GM19043 (cell line): Measurements from ENCODE around the gene ADGRD2.

Experiments used
- ATAC-seq: cut with Tn5 transposase; IDR thresholded peaks from one replicate; pipeline ENCODE4 v1.9.1; 2021; ENCODE audit warnings: low read depth; ENCODE audit not compliant: unreplicated experiment

Gene ADGRD2

GRCh38 chr9:124456341-124457078 lies 6.3 kb downstream of the ADGRD2 start:
- no peak for ATAC-seq

DNA sequence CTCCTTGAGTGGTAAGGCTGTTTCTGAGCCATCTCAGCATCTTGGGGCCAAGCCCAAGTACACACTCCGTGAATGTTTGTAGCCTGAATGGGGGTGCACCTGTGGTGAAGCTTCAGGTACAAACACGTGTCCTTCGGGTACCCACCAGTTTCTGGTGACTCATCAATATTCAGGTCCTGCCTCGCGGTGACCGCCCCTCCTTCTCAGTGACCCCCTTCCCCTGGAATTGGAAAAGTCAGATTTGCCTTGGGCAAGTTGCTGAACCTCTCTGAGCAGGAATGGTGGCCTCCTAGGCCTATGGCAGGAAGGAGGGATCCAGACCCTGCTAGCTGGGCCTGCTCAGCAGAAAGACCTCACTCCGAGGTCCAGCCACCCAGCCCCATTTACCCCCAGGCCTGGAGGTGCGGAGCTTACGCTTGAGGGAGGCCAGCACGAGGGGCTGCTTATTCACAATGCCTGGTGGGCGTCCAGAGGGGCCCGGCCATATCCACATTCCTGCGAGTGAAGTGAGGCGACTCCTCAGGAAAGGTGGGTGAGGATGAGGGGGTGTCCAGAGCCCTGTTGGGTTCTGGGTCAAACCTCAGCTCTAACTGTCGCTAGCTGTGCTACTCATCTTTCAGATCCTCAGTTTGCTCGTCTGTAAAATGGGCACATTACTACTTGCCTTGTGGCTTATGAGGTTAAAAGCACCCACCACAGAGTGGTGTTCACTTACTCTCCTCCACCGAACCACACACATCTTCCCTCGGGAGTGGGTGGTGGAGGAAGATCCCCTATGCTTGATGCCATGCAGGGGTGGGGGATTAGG lies 7.0 kb downstream of the ADGRD2 start:
- no peak for ATAC-seq

- no peak for ATAC-seq
Observed at GRCh38 chr9:124457887-124458431, 7.7 kb downstream of the ADGRD2 start.

DNA sequence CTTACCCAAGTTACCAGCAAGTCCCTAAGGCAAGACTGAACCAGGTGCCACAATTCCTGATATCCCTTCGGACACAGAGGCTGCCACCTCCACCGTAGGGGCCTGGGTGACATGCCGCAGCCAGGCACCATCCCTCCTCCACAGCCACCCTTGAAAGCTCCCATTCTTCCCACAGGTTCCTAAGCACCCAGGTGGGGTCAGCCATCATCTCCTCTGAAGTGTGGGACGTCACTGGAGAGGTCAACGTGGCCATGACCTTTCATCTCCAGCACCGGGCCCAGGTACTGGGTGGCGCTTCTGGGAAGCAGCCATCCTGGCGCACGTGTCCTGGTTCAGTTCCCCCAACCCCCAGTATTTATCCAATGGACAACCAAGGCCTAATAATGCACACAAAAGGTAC lies 8.2 kb downstream of the ADGRD2 start:
- ATAC-seq, result no peak

DNA sequence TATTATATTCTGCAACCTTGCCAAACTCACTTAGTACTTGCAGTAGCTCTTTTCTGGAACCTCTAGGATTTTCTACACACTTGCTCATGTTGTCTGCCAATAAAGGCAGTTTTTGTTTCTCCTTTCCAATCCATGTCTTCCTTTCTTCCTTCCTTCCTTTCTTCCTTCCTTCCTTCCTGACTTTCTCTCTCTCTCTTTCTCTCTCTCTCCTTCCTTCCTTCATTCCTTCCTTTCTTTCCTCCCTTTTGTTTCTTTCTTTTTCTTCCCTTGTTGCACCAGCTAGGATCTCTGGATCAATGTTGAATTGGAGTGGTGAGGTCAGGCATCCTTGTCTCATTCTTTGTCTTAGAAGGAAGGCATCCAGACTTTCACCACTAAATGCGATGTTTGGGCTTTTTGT lies 12.5 kb downstream of the ADGRD2 start:
- ATAC-seq, result no peak

DNA sequence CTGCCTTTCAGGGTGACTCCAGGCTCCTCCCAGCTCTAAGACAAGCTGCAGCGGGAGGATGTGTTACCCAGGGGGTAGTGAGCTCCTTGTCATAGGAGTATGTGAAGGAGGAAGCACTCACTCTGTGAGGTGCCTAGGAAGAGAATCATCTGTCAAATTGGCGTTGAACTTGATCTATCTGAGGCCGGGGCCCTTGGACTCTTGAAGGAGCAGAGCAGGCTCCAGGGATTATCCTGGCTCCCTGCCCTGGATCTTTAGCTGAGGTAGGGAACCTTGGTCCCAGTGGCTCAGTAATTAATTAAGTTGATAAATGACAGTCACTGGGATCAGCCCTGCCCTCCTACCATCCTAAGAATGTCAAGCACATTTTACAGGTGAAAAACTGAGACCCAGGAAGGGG lies 15.5 kb downstream of the ADGRD2 start:
- ATAC-seq, result no peak

DNA sequence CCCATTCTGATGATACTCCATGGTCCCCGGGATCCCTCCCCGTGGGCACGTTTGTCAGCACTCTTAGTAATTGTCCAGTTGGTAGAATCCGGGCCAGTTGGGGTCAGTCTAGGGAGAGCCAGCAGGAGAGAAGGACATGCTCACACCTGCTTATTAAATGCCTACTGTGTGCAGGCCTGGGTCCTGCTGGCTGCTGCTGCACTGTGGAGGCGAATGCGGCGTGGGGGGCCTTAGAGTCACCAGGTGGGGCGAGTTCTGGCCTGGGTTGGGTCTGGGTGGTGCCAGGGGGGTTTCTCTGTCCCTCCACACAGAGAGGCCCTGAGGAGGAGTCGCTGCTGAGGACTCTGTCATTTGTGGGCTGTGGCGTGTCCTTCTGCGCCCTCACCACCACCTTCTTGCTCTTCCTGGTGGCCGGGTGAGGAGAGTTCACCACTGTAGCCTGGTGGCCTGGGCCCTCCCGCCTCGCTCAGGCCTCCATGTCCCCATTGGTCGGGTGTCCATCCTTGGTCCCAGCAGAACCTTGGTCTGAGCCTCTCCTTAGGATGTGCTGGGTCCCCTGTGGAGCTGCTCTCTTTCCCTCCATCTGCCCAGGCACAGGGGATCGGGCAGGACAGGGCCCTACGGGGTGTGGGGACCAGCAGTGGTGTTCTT lies 17.3 kb downstream of the ADGRD2 start:
- no peak for ATAC-seq

- no peak for ATAC-seq
Observed at GRCh38 chr9:124468061-124468740, 17.9 kb downstream of the ADGRD2 start.

DNA sequence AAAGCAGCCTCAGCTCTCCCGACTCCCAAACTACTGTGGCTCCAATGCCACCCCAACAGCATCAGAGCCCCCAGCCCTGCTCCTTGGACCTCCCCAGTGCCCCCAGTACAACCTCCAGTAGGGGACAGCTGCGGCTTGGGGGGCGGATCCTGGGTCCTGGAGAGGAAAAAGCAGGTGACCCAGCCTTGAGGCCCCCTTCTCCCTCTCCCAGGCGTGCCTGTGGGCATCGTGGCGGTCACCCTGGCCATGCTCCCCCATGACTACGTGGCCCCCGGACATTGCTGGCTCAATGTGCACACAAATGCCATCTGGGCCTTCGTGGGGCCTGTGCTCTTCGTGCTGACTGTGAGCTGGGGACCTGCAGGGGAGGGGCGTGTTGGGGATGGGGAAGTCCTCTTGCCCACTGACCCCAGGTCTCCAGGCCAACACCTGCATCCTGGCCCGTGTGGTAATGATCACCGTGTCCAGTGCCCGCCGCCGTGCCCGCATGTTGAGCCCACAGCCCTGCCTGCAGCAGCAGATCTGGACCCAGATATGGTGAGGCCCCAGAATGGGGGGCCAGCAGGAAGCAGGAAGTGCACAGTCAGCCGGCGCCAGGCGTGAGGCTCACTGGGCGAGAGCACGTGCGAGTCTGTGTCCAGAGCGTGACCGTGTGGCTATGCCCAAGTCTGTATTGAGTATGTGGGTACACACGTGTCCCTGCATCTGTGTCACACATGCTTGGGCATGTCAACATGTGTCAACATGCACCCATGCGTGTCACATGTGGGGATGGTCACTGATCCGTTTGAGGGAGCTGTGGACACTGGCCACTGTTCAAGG lies 19.0 kb downstream of the ADGRD2 start:
- ATAC-seq, result no peak

GRCh38 chr9:124470306-124470705 lies 20.1 kb downstream of the ADGRD2 start:
- no peak for ATAC-seq

GRCh38 chr9:124470726-124471125 lies 20.5 kb downstream of the ADGRD2 start:
- no peak for ATAC-seq

DNA sequence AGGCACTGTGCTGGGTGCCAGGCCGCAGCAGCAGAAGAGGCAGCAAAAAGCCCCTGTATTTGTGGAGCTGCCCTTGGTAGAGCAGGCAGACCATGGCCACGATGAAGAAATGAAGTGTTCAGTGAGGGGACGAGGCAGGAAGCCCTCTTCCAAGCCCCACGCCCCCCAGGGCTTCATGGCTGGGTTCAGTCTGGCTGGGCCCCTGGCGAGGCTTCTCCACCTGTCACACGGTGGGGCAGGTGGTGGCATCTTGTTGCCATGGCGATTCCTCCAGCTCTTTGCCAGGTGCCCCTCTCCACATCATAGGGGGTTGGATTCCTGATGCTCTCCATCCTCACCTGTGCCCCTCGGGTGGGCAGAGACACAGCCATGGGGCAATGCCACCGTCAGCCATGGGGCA lies 21.5 kb downstream of the ADGRD2 start:
- no peak for ATAC-seq

DNA sequence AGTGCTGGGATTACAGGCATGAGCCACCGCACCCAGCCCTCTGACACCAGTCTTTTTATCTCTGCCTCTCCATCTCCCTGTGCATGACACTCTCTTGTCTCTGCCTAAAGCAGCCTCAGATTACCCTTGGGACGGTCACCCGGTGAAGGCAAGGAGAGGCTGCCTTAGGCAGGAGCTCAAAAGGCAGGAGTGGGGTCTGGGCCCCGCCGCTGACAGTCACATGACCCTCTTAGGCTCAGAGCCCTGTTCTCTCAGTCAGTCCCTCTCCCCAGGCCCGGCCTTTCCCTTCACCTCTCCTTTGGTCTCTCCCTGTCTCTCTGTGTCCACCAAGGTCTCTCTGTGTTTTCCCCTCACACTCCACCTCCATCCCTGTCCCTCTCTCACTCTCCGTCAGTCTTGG lies 22.5 kb downstream of the ADGRD2 start:
- no peak for ATAC-seq

DNA sequence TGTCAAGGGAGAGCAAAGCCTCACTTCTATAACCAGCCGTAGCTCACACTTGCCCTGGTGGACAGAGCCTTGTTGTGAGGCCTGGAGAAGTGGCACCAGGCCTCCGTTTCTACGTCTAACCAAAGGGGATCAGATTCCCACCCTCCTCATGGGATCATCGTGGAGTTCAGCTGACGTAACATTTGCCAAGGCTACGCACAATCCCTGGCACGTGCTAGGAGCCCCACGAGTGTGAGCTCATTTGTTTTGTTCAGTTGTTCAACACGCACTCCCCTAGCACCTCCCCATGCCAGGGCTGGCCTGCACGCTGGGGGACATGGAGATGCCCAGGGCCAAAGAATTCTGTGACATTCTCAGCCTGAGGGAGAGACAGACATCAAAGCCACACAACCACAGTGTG lies 23.1 kb downstream of the ADGRD2 start:
- ATAC-seq, result no peak

DNA sequence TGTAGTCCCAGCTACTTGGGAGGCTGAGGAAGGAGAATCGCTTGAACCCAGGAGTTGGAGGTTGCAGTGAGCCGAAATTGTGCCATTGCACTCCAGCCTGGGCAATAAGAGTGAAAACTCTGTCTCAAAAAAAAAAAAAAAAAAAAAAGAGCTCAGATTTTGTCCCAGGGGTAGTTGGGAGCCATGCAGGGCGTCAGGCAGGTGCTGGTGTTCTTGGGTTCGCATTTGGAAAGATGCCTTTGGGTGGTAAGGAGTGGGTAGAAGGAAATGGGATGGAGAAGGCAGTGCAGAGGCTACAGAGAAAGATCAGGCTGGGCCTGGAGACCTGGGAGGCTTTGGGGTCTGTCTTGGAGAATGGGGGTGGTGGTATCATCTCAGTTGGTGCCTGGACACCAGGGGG lies 23.9 kb downstream of the ADGRD2 start:
- ATAC-seq, result no peak

DNA sequence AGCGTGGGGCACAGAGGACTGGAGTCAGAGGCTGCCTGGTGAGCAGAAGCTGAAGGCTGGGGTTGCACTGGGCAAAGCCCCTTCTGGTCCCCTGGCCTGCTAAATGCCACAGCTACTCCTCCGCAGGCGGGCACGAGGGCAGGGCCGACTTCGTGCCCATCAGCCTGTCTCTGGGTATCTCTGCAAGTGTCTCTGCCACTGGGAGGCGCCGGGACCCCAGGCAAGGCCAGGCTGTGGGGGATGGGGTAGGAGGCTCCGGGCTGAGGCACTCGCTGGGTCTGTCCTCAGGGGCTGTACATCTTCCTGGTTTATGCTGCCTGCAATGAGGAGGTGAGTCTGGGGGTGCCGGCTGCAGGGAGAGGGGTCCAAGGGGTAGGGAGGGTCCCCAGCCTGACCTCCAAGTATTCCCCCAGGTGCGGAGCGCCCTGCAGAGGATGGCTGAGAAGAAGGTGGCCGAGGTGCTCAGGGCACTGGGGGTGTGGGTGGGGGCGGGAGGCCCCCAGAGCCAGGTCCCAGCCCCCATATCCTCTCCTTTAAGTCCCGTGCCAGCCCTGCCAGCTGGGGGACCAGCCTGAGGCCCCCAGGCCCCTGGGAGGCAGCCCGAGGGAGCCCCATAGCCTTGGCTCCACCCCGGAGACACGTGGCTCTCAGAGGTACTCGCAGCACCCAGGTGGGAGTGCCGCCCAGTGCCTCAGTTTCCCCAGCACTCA lies 25.1 kb downstream of the ADGRD2 start:
- no peak for ATAC-seq

DNA sequence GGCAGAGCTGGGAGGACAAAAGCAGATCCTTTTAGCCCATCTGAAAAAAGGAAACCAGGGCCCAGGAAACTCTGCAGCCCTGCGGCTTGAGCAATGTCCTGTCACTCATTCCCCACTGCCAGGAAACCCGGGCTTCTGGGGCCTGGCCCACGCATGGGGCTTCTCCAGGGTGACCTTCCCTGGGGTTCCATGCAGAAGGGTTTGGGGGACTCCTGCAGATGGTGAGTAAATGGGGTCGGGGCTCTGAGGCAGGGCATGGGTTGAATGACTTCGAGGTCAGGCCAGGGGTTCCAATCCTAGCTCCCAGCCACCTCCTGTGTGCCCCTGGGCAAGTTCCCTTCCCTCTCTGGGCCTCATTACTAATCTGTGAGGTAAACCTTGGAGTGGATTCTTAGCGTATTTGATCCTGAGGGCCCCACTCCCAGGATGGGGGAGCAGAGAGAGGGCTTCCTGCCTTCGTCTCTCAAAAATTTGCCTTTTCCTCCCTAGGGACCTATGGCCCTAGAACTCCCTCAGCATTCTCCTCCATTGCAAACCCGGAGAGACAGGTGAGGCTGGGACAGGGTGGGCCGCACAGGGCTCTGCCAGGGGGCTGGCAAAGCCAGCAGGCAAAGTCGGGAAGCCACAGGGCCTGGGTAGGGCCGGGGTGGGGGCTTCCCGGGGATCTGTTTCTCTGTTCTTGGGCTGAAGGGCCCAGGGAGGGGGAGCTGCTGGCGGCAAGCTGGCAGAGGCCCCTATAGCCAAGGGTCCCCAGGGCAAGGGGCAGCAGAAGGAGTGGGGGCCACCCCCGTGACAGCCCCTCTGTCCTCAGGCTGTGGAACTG lies 25.8 kb downstream of the ADGRD2 start:
- no peak for ATAC-seq

DNA sequence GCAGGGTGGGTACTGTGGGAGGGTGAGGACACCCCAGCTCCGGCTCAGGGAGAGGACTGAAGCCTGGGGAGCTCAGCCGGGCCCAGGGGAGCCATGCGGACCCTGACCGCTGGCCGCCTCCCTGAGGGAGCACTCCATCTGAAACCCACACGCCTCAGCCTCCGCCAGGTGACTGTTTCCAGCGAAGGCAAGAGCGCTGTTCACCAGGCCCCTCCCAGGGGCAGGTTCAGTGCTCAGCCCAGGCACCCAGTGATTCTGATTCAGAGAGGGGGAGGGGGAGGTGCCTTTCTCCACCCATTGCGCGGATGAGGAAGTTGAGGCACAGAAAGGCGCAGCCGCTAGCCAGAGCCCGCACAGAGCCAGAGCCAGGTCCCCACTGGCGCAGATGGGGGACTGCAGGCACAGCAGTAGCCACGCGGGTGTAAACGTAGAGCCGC lies 27.0 kb downstream of the ADGRD2 start:
- no peak for ATAC-seq
